PC-3 (cell line): ENCODE measurements around the gene ALDH3A2.

Source experiments
- CTCF ChIP-seq: fragments of 300-600 bp; sonication (generic); conservative IDR thresholded peaks from 2 replicates; pipeline ENCODE4 v1.5.1; 2017; ENCODE audit warnings: antibody characterized with exemption, low read depth, mild to moderate bottlenecking, low read length
- EZH2 ChIP-seq: fragments of 300-600 bp; sonication (generic); IDR thresholded peaks from one replicate; pipeline ENCODE4 v1.6.1; 2017; ENCODE audit warnings: antibody characterized with exemption, mild to moderate bottlenecking, low read length; ENCODE audit not compliant: unreplicated experiment
- EZH2phosphoT487 ChIP-seq: fragments of 300-600 bp; sonication (generic); IDR thresholded peaks from 2 replicates; pipeline ENCODE4 v1.6.1; 2018; ENCODE audit warnings: mild to moderate bottlenecking, antibody characterized with exemption, low read length, borderline replicate concordance

GRCh38 chr17:19664821-19665181, 16.2 kb downstream of the ALDH3A2 start:
- TF ChIP-seq CTCF (no peak), EZH2 (no peak), EZH2phosphoT487 (no peak)
